Measurements from ENCODE around the gene MESD. TPM values are rescaled to one million over a fixed set of nuclear protein-coding genes. Genes with fewer than 3 reads are reported as not detected.

MESD gene
- total and polyA plus RNA-seq, 9 of the 15 experiments (the other 6 are each of a cell fraction or from before 2014, with no cell fraction given), result 11.3 to 39.7 (median 22.8) TPM

DNA sequence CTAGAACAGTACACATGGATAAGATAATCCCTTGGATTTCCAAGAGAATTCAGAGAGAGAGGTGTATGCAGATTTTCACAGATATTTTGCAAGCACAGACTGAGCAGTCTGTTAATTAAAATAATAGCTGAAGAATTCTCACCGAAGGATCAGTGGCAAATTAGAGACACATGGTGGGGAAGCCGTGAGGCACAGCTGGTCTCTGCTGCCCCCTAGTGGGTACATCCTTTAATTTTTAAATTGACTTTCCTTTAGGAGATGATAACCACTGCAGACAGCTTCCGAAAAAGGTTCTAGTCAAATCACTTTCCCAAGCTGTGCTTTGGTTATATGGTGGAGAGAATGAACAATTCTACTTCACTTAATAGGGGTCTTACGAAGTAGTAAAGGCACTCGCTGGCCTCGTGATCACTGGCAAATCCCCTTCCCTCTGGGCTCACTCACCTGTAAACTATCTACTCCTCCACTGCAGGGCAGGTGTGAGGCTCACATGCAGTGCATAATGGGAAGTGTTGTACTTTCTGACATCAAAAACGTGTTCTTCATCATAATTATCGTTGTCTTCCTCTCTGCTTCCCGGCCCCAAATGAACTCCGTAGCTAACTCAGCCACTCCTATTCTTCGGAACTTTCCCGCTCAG is 19.5 kb downstream of the MESD start (continued):
- TF ChIP-seq ZBTB8A (IDR thresholded peaks at IDR 0.05; ENCODE audit: partially characterized antibody) (no peak), JUND (IDR thresholded peaks at IDR 0.05; ENCODE audit: borderline replicate concordance, low read depth, low read length) (0 out of 2 replicates have a peak, but pooled peaks have one; percentile 11), JUND (tag; IDR thresholded peaks at IDR 0.05; ENCODE audit: borderline replicate concordance, low read depth, low read length) (no peak), CC2D1A (IDR thresholded peaks at IDR 0.05) (0 out of 2 replicates have a peak, but pooled peaks have one; percentile 38), POLR2AphosphoS2 (IDR thresholded peaks at IDR 0.05; ENCODE audit: low read length) (no peak), ZNF583 (CRISPR knock-in tag; IDR thresholded peaks at IDR 0.05) (no peak), SRSF3 (IDR thresholded peaks at IDR 0.05; ENCODE audit: insufficient read depth, low read length) (no peak), L3MBTL2 (IDR thresholded peaks at IDR 0.05) (peak; percentile 67), RAD21 (CRISPR knock-in tag; conservative IDR thresholded peaks at IDR 0.05 in 1 of 2, IDR thresholded peaks at IDR 0.05 in 1 of 2) (peak; percentile 87 to 92), ATF1 (CRISPR knock-in tag; IDR thresholded peaks at IDR 0.05) (no peak), ATF1 (tag; IDR thresholded peaks at IDR 0.05) (no peak), CCAR2 (IDR thresholded peaks at IDR 0.05; ENCODE audit: low read depth, low read length) (no peak), OTX1 (CRISPR knock-in tag; IDR thresholded peaks at IDR 0.05) (no peak)
- TF ChIP-seq, protein P1, sequence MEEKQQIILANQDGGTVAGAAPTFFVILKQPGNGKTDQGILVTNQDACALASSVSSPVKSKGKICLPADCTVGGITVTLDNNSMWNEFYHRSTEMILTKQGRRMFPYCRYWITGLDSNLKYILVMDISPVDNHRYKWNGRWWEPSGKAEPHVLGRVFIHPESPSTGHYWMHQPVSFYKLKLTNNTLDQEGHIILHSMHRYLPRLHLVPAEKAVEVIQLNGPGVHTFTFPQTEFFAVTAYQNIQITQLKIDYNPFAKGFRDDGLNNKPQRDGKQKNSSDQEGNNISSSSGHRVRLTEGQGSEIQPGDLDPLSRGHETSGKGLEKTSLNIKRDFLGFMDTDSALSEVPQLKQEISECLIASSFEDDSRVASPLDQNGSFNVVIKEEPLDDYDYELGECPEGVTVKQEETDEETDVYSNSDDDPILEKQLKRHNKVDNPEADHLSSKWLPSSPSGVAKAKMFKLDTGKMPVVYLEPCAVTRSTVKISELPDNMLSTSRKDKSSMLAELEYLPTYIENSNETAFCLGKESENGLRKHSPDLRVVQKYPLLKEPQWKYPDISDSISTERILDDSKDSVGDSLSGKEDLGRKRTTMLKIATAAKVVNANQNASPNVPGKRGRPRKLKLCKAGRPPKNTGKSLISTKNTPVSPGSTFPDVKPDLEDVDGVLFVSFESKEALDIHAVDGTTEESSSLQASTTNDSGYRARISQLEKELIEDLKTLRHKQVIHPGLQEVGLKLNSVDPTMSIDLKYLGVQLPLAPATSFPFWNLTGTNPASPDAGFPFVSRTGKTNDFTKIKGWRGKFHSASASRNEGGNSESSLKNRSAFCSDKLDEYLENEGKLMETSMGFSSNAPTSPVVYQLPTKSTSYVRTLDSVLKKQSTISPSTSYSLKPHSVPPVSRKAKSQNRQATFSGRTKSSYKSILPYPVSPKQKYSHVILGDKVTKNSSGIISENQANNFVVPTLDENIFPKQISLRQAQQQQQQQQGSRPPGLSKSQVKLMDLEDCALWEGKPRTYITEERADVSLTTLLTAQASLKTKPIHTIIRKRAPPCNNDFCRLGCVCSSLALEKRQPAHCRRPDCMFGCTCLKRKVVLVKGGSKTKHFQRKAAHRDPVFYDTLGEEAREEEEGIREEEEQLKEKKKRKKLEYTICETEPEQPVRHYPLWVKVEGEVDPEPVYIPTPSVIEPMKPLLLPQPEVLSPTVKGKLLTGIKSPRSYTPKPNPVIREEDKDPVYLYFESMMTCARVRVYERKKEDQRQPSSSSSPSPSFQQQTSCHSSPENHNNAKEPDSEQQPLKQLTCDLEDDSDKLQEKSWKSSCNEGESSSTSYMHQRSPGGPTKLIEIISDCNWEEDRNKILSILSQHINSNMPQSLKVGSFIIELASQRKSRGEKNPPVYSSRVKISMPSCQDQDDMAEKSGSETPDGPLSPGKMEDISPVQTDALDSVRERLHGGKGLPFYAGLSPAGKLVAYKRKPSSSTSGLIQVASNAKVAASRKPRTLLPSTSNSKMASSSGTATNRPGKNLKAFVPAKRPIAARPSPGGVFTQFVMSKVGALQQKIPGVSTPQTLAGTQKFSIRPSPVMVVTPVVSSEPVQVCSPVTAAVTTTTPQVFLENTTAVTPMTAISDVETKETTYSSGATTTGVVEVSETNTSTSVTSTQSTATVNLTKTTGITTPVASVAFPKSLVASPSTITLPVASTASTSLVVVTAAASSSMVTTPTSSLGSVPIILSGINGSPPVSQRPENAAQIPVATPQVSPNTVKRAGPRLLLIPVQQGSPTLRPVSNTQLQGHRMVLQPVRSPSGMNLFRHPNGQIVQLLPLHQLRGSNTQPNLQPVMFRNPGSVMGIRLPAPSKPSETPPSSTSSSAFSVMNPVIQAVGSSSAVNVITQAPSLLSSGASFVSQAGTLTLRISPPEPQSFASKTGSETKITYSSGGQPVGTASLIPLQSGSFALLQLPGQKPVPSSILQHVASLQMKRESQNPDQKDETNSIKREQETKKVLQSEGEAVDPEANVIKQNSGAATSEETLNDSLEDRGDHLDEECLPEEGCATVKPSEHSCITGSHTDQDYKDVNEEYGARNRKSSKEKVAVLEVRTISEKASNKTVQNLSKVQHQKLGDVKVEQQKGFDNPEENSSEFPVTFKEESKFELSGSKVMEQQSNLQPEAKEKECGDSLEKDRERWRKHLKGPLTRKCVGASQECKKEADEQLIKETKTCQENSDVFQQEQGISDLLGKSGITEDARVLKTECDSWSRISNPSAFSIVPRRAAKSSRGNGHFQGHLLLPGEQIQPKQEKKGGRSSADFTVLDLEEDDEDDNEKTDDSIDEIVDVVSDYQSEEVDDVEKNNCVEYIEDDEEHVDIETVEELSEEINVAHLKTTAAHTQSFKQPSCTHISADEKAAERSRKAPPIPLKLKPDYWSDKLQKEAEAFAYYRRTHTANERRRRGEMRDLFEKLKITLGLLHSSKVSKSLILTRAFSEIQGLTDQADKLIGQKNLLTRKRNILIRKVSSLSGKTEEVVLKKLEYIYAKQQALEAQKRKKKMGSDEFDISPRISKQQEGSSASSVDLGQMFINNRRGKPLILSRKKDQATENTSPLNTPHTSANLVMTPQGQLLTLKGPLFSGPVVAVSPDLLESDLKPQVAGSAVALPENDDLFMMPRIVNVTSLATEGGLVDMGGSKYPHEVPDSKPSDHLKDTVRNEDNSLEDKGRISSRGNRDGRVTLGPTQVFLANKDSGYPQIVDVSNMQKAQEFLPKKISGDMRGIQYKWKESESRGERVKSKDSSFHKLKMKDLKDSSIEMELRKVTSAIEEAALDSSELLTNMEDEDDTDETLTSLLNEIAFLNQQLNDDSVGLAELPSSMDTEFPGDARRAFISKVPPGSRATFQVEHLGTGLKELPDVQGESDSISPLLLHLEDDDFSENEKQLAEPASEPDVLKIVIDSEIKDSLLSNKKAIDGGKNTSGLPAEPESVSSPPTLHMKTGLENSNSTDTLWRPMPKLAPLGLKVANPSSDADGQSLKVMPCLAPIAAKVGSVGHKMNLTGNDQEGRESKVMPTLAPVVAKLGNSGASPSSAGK (IDR thresholded peaks at IDR 0.05), result 0 out of 2 replicates have a peak, but pooled peaks have one; percentile 20
